Measurements from ENCODE around the gene RAET1E. TPM values are rescaled to one million over a fixed set of nuclear protein-coding genes. Genes with fewer than 3 reads are reported as not detected.
A peak's percentile ranks its signal among the peaks of the same experiment; 100 is the strongest.

Gene RAET1E
- total and polyA plus RNA-seq, 9 of the 15 experiments (the other 6 are each of a cell fraction or from before 2014, with no cell fraction given) = not detected

GRCh38 chr6:149864578-149865535 lies 33.1 kb downstream of the RAET1E start (continued):
- TF ChIP-seq DEAF1 (CRISPR knock-in tag; IDR thresholded peaks at IDR 0.05) (peak; percentile 61), DPF2 (IDR thresholded peaks at IDR 0.05) (no peak), ZSCAN32 (CRISPR knock-in tag; IDR thresholded peaks at IDR 0.05) (no peak), ZNF146 (CRISPR knock-in tag; IDR thresholded peaks at IDR 0.05; ENCODE audit: unreplicated experiment) (no peak), ZNF551 (CRISPR knock-in tag; IDR thresholded peaks at IDR 0.05) (no peak), ZNF445 (CRISPR knock-in tag; IDR thresholded peaks at IDR 0.05; ENCODE audit: low read depth) (no peak), ETV6 (IDR thresholded peaks at IDR 0.05; ENCODE audit: borderline replicate concordance in 1 of 2, low read depth in 2 of 2, low read length in 1 of 2) (no peak), ETV6 (CRISPR knock-in tag; IDR thresholded peaks at IDR 0.05; ENCODE audit: borderline replicate concordance) (no peak), ZNF253 (CRISPR knock-in tag; conservative IDR thresholded peaks at IDR 0.05) (no peak), TGIF2 (CRISPR knock-in tag; IDR thresholded peaks at IDR 0.05) (no peak; the same call in 1 of the 2 replicates), USF1 (CRISPR knock-in tag; IDR thresholded peaks at IDR 0.05) (no peak), FOXO4 (CRISPR knock-in tag; IDR thresholded peaks at IDR 0.05) (no peak), CLOCK (CRISPR knock-in tag; IDR thresholded peaks at IDR 0.05; ENCODE audit: borderline replicate concordance) (no peak), FOXA1 (IDR thresholded peaks at IDR 0.05; ENCODE audit: borderline replicate concordance) (no peak), GABPB1 (CRISPR knock-in tag; IDR thresholded peaks at IDR 0.05) (0 out of 2 replicates have a peak, but pooled peaks have one; percentile 27), PHF8 (IDR thresholded peaks at IDR 0.05; ENCODE audit: borderline replicate concordance, low read length) (no peak), PRMT5 (CRISPR knock-in tag; IDR thresholded peaks at IDR 0.05) (no peak), KDM2B (CRISPR knock-in tag; IDR thresholded peaks at IDR 0.05) (no peak), HLTF (IDR thresholded peaks at IDR 0.05) (no peak), MED1 (CRISPR knock-in tag; IDR thresholded peaks at IDR 0.05; ENCODE audit: borderline replicate concordance) (no peak), HEY1 (CRISPR knock-in tag; IDR thresholded peaks at IDR 0.05; ENCODE audit: borderline replicate concordance) (no peak), TARDBP (IDR thresholded peaks at IDR 0.05) (no peak), NFRKB (IDR thresholded peaks at IDR 0.05; ENCODE audit: low read depth) (no peak), CREM (IDR thresholded peaks at IDR 0.05; ENCODE audit: low read depth) (peak; percentile 49)

Measured in K562 (cell line).